ENCODE data around the gene MYO5A.

- TF ChIP-seq POLR2AphosphoS5 (IDR thresholded peaks at IDR 0.05) (no peak), CTCF (IDR thresholded peaks at IDR 0.05) (no peak), POLR2A (IDR thresholded peaks at IDR 0.05) (no peak), EP300 (IDR thresholded peaks at IDR 0.05) (no peak)
Measured at GRCh38 chr15:52499506-52499905, 29.2 kb downstream of the MYO5A start.
